Measurements from ENCODE around the gene B3GNT2.

DNA sequence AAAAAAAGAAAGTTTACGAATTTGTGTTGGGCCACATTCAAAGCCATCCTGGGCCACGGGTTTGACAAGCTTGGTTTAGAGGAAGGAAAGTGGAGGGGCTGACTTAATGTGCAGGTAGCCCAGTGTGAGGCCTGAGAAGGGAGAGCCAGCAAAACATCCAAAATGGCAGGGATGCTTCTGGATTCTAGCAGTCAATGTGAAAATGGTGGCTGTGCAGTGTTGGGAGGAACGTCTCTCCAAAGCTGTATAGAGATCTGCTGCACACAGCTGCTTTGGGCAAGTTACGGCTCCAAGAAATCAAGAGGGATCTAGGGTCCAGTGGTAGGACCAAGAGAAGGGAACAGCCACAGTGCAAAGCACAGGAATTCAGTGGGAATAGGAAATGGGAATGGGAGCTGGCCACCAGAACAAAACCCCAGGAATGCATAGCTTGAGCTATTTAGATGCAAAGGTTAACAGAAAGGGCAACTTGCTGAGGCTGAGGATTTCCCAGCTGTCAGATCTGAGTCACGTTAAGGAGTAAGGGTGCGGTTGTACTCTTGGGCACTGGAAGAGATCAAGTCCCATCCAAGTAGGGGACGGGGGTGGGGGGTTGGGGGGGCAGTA lies 70.6 kb downstream of the B3GNT2 start:
- TF ChIP-seq, protein P1, sequence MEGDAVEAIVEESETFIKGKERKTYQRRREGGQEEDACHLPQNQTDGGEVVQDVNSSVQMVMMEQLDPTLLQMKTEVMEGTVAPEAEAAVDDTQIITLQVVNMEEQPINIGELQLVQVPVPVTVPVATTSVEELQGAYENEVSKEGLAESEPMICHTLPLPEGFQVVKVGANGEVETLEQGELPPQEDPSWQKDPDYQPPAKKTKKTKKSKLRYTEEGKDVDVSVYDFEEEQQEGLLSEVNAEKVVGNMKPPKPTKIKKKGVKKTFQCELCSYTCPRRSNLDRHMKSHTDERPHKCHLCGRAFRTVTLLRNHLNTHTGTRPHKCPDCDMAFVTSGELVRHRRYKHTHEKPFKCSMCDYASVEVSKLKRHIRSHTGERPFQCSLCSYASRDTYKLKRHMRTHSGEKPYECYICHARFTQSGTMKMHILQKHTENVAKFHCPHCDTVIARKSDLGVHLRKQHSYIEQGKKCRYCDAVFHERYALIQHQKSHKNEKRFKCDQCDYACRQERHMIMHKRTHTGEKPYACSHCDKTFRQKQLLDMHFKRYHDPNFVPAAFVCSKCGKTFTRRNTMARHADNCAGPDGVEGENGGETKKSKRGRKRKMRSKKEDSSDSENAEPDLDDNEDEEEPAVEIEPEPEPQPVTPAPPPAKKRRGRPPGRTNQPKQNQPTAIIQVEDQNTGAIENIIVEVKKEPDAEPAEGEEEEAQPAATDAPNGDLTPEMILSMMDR (IDR thresholded peaks at IDR 0.05; ENCODE audit: poor library complexity) = no peak
- TF ChIP-seq EZH2 (IDR thresholded peaks at IDR 0.05; ENCODE audit: borderline replicate concordance) (no peak), EZH2phosphoT487 (IDR thresholded peaks at IDR 0.05; ENCODE audit: low read depth, severe bottlenecking, unreplicated experiment) (no peak)

Measured in hepatocyte (in vitro differentiated cells).